WI38 (cell line): Measurements from ENCODE around the gene OXCT1.
"Not testable (repeated sequence)": the region's sequence is repeated elsewhere in the genome, so short reads cannot be mapped to it uniquely, and the experiment has no call there.

ENCODE experiments used
- H3K4me3 ChIP-seq: 2 replicates; pipeline ENCODE4 v1.5.1; 2011; ENCODE audit warnings: low read depth, mild to moderate bottlenecking, control low read depth, low read length
- TF ChIP-seq, protein P1 (sequence below): IDR thresholded peaks from 2 replicates; pipeline ENCODE4 v1.5.1; 2012; ENCODE audit warnings: low read depth, mild to moderate bottlenecking, control low read depth, low read length

The OXCT1 gene

DNA sequence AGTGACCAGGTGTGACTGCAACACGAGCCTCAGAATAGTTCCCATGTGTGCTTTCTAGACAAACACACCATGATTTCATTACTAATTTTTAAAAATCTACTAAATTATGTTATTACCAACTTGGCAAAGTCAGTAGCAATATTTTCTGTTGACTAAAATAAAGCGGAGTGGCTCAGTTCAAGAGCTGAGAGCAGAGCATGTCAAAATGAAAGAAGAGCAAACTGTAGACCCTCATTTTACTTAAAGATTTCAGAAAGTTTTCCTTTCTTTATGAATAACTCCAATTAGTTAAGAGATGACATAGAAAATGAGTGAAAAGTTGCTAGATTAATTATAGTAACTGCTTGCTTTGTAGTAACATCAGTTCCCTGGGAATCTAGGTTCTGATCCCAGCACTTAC, 17.9 kb downstream of the OXCT1 start:
- no peak overlapping the region for H3K4me3 ChIP-seq
- TF ChIP-seq, protein P1, sequence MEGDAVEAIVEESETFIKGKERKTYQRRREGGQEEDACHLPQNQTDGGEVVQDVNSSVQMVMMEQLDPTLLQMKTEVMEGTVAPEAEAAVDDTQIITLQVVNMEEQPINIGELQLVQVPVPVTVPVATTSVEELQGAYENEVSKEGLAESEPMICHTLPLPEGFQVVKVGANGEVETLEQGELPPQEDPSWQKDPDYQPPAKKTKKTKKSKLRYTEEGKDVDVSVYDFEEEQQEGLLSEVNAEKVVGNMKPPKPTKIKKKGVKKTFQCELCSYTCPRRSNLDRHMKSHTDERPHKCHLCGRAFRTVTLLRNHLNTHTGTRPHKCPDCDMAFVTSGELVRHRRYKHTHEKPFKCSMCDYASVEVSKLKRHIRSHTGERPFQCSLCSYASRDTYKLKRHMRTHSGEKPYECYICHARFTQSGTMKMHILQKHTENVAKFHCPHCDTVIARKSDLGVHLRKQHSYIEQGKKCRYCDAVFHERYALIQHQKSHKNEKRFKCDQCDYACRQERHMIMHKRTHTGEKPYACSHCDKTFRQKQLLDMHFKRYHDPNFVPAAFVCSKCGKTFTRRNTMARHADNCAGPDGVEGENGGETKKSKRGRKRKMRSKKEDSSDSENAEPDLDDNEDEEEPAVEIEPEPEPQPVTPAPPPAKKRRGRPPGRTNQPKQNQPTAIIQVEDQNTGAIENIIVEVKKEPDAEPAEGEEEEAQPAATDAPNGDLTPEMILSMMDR, result no peak

DNA sequence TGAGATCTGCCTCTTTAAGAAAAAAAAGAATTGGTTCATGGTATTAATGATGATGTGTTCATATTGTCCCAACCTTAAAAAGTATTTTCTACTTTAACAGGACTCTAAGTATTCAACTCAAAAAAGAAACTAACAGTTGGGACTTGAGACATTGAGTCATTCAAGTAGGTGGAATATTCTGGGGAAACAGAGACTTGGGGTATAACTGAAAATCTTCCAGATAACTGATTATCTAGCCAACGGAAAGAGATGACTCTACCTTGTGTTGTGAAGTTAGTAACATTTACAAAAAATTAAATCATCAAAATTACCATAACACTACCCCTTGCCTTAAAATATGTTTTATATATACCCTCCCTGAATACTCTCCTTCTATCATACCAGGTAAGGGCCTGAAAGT, 19.1 kb downstream of the OXCT1 start:
- H3K4me3 ChIP-seq, result no peak overlapping the region
- TF ChIP-seq, protein P1, result no peak

DNA sequence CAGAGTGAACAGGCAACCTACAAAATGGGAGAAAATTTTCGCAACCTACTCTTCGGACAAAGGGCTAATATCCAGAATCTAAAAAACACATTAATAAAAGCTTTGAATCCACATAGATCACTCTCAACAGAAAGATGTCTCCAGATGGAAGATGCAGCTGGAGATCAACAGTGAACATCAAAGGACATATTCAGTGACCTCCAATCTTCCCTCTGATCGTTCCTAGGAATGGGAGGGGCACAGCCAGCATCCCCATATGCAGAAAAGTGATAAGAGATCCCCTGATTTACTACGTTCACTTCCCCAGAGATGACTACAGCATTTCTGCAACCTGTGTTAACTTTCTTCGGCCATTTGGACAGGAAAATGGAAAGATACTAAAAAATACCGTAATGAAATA, 21.2 kb downstream of the OXCT1 start:
- H3K4me3 ChIP-seq, result no peak overlapping the region
- TF ChIP-seq, protein P1, result no peak

DNA sequence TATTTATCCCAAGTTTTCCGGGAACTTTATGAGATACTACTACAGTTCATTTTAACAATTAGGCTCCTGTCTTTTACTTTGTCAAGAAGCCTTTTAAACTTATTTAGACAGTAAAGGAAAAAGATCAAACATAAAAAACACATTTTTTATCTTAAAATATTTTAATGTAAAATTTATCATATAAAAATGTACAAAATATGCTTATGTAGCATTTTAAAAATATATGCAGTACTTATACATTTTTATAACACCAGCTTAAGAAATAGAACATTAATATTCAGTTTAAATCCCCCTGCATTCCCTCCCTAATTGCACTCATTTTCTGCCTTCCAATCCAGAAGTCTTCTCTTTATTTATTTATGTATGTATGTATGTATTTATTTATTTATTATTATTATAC, 24.5 kb downstream of the OXCT1 start:
- H3K4me3 ChIP-seq, result not testable (repeated sequence)

DNA sequence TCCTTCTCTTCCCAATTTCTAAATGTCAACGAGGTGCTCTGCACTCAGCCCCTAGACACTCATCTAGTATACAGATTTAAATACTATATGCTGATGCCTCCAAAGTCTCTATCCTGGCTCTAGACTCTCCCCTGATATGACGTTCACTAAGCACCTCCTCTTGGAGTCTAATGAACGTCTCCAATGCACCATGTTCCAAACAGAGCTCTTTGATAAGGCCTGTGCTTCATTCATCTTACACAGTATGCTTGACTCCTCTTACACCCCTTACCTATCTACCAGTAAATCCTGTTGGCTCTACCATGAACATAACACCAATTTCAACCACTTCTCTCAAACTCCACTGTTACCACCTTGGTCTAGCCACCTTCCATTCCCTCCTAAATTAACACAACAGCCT, 25.7 kb downstream of the OXCT1 start:
- TF ChIP-seq, protein P1, result no peak
- no peak overlapping the region for H3K4me3 ChIP-seq

DNA sequence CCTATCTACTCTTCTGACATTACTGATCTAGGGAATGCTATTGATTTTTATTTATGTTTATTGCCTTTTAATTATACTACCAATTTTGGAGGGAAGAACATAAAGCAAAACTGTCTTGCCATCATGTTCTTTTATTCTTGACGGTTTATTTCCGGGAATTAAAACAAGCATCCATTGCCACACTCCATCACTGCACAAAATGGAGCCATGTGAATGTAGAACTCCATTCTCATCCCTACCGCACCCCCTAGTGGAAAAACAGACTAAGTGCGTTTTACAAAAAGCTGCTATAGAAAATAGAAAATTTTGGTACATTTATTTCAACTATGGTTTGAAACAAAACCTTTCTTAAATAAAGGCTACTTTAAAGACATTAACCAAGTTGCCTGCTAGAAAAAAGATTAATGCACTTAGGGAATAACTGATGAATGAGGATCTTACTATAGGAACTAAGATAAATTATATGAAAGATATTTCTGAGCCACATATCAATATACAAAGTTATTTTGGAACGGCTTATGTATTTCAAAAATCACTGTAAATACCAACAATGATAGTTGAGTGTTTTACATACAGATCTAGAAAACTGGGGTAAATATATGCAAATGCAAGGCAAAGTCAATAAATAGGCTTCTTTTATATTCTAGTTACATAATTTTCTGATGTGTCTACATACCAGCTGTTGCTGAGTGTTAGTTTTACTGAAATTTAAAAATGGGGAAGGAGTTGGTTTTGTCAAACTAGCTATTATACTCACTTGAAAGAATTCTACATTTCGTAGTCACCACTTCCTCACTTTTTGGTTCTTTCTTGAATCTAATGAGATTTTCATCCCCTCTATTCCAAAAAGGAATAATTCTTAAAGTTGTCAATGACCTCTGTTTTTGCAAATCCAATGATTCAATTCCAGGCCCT, 26.5 kb downstream of the OXCT1 start:
- TF ChIP-seq, protein P1, result peak; percentile 49; the same call in 1 of the 2 replicates
- H3K4me3 ChIP-seq, result no peak overlapping the region

DNA sequence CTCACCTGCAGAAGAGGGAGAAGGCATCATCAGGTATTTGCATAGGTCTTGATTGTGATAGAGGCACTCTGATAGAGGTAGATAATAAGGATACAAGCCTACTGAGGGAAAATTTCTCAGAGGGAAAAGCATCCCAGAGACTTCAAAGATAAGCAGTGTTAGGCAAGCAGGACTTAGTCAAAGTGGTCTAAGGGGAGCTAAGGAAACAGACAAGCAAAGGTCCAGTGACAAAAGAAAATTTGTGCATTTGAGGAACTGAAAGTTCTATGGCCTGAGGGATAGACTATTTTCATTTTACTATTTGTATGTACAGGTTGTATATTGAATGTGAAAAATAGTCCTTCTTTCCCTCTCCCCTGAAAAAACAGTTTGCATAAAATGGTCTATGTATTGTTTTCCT, 27.4 kb downstream of the OXCT1 start:
- H3K4me3 ChIP-seq, result no peak overlapping the region
- TF ChIP-seq, protein P1, result no peak
